Activated CD4-positive, alpha-beta T cell treated with anti-CD3 and anti-CD28 coated beads, Interleukin-2, Interleukin-6, amounts not matched to agents 100 ng/mL and 50 ng/mL, durations not matched to agents 16 hours and 8 hours (primary cell): ENCODE measurements around the gene DIS3L2.

ENCODE experiments used
- DNase-seq: peaks from one replicate; pipeline ENCODE4 v3.0.0-alpha.2; 2020

Gene DIS3L2

DNA sequence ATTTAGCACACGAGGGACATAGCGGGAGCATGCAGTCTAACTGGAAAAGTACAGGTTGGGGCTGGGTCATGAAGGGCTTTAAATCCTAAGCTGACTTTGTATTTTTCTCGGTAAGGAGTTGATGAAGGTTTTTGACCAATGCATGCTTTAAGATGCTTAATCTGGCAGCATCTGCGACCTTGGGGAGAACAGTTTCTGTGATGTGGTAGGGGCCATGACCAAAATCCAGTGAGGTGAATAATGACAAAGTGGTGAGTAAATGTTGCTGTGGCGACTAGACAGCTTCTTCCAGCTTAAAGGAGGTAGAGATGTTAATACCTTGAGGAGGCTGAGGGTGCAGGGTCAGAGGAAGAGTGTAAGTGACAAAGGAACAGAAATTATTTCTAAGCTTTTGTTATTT is 242.4 kb downstream of the DIS3L2 start:
- DNase-seq, result no peak

DNA sequence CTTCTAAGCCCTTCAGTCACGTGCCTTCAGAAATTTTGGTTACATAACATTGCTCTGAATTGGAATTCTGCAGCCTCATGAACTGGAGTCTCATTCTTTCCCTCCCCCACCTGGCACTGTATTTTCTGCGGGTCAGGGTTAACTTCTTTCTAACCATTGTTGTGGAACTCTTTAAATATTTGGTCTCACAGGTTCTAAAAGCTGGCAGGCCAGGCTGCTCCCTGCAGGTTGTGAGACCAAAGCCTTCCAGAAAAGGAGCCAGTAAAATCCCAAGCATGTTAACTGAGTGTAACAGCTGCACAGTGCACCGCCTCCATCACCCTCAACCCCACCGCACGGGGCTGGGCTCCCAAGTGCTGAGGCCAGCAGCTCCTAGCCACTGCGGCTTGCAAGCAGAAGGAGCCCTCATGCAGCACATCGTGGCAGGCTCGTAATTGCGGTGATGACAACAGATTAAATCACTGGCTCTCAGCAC is 243.0 kb downstream of the DIS3L2 start:
- no peak for DNase-seq

DNA sequence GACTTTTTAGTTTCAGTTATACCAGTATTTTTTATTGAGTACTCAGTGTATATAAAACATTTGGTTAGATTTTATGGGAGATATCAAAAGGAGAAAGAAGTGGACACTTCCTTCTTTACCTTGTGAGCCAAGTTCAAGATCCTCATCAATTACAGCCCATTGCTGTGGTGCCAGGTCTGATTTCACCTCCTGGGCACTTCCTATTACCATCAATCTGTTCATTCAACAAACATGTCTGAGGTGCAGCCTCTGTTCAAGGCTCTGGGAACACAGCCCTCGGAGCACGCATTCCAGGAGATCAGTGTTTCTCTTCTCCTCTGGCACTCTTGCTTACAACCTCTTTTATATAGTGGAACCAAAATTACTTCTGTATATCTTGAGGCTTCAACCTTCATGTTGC is 245.7 kb downstream of the DIS3L2 start:
- DNase-seq, result no peak

DNA sequence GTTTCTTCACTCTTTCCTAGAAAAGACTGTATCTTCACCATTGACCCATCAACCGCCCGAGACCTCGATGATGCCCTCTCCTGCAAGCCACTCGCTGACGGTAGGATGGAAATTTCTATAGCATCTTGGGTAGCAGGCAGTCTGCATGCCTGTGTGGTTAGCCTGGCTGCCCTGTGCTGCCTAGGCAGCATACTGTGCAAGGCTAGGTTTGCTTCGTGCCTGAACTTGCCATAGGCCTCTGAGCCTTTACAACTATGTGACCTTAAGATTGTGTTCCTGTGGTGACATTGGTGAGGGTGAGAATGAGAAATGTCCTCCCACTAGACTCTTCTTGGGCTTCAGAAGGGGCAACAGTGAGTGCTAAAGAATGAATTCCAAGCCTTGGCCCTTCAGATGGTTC is 248.8 kb downstream of the DIS3L2 start:
- no peak for DNase-seq

DNA sequence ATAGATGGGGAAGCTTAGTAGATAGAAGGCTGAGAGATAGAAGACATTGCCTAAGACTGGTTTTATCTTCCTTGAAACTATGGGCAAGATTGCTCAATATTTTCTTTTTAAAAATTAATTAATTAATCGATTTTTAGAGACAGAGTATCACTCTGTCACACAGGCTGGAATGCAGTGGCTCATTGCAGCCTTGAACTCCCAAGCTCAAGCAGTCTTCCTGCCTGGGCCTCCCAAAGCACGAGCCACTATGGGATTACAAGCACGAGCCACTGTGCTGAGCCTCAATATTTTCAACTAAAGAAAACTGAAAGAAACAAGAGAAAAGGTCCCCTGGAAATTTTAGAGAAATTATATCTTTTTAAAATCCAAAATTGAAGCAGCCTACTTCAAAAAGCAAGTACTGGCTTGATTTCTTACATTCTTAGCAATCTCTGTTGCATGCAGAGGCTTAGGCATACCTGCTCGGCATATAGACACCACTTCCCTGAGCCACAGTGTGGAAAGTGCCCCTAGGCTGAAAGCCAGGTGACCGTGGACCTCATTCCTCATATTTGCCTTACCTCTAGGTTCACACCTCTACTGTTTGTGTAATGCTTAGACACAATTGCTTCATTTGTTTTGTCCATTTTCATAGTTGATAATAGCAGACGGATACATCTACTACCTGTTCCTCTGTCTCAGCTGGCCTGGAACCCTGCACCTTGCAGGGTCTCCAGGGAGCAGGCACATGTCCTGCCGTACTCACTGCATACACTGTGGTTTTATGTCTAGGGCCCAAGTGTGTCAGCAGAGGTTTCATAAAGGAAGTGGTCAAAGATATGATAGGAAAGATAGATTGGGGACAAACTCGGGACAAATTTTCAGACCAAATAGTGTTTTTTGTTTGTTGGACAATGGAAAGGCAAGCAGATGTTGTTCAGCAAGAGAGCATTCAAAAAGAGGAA is 250.5 kb downstream of the DIS3L2 start:
- no peak for DNase-seq

DNA sequence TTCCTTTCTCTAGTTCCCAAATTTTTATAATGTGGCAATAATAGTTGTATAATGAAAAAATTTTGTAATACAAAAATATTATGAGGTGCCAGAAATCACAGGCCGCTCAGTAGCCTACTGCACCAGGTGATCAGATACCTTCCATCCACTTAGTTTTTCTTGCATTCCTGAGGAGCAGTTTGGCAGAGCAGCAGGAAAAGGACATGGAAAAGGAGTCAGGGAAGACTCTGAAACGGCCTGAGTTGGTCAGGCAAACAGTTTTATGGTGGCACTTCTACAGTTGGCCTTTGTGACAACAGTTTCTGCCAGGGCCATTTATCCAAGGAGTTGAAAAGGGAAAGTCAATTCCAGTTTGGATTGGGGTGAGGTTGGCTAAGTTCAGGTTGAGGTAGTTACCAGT is 251.7 kb downstream of the DIS3L2 start:
- no peak for DNase-seq

DNA sequence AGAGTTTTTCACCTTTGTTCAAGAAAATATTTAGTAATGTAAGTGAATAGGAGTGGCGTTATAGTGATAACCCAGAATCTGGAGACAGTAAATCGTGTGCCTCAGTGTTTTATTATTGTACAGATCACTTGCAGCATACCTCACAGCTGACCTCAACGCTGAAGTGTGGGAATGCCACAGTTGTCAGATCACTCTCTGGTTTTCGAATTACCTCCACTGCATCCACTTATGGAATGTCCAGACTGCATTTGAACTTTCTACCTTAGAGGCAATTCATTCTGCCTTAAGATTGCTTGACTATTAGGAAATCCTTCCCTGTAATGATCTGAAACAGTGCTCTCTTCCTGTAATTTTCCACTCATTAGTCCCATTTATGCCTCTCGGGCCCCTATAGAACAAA is 252.5 kb downstream of the DIS3L2 start:
- DNase-seq, result no peak

DNA sequence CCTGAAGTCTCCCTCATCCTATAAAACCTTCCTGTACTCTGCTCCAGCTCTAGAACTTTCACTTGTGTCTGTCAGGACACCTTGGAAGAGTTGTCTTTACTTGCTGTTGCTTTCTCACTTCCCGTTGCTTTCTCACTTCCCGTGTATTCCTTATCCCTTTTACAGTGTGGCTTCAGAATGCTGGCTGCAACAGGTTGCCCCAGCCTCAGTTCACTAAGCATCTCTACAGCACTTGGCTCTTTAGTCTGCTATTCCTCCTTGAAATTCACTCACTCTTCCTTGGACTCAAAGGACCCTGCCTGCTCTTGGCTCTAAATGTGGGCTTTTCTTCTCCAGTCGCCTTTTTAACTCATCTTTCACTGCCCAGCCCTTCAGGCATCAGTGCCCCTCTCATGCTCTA is 254.5 kb downstream of the DIS3L2 start:
- no peak for DNase-seq

DNA sequence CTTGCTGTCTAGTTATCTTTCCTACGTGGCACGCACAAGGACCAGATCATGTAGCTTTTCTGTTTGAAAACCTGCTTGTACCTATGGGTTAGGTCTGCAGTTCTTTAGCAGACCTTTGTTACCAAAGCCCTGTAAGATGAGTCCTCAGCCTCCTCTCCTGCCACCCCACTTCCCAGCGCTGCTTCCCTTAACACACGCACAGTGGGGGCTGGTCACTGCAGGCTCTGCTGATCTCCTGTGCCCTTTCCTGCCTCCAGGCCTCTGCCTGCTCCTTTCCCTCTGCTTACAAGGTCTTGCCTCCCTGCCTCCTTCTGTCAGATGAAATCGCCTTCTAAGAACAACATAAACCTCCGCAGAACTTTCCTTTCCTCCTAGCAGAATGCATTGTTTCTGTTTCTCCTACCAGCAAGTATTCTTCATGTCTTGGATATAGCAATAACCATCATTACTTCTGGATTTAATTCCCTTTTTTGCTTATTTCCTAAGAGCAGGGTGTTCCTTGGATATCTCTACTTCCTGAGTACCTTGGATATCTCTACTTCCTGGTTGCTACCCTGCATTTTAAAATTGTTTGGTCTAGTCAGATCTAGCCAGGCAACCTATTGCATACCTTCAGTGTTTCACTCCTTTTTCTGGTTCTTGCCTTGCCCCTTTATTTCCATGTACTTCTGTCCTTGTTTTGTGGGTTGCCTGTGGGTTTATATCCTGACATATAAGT is 257.4 kb downstream of the DIS3L2 start:
- no peak for DNase-seq

DNA sequence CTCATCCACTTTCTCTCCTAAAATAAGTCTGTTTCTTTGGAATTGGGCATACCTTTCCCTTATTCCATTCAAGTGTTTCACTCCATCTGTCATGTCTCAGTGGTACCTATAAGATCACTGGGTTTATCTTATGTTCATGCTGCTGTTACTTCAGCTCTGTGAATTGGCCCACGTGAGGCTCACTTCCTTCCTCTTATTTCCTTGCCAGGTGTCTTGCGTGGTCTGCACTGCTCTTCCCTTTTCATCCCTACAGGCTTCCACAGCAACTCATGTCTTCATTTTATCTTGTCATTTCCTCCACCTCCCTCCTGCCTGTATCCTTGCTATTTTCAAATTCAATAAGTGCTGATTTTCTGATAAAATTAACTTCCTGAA is 258.0 kb downstream of the DIS3L2 start:
- DNase-seq, result no peak

DNA sequence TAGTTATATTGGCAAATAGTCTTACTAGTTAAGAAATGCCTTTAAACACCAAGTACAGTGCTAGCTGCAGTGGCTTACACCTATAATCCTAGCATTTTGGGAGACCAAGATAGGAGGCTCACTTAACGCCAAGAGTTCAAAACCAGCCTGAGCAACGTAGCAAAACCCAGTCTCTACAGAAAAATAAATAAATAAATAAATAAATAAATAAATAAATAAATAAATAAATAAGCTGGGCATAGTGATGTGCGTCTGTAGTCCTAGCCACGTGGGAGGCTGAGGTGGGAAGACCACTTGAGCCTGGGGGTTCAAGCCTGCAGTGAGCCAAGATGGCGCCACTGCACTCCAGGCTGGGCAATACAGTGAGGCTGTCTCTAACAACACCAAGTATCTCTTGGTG is 258.4 kb downstream of the DIS3L2 start:
- no peak for DNase-seq

DNA sequence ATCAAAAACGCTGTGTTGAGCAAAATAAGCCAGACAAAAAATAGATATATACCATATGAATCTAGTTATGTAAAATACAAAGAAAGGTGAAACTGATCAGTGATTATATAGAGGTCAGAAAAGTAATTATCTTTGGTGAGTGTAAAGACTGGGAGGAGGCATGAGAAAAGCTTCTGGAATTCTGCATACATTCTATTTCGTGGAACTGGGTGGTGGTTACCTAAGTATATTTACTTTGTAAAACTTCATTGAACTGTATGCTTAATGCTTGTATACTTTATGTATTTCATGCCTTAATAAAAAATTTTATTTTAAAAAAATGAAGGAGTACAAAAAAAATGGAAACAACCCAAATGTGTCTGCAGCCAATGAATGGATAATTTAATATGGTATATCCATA is 263.9 kb downstream of the DIS3L2 start:
- no peak for DNase-seq

DNA sequence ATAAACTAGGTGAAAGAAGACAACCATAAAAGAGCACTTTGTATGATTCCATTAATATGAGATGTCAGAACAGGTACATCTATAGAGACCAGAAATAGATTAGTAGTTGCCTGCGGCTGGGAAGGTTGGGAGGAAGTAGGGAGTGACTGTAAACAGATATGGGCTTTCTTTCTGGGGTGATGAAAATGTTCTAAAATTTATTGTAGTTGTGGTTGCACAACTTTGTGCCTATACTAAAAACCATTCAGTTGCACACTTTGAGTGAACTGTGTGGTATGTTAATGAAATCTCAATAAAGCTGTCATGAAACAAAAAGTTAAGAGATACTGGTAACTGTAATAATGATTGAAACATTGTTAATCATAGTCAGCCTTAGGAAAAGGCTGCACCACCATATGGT is 264.4 kb downstream of the DIS3L2 start:
- DNase-seq, result no peak

DNA sequence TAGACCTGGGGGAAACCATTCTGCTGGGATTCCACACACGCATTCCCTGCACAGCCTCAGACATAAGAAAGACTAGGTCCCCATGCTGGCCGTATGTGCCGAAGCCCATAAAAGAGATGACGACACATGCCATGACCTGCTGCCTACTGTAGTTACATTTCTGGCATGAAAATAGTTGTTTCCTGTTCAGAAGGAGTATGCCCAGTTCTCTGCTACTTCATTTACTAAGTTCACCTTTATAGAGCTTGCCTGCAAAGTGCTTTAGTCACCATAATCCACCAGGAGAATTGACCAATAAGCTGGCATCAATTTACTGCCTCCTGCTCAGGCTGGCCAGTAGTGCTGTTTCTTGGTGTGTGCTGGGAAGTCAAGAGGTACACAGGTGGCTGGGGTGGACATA is 266.8 kb downstream of the DIS3L2 start:
- no peak for DNase-seq

DNA sequence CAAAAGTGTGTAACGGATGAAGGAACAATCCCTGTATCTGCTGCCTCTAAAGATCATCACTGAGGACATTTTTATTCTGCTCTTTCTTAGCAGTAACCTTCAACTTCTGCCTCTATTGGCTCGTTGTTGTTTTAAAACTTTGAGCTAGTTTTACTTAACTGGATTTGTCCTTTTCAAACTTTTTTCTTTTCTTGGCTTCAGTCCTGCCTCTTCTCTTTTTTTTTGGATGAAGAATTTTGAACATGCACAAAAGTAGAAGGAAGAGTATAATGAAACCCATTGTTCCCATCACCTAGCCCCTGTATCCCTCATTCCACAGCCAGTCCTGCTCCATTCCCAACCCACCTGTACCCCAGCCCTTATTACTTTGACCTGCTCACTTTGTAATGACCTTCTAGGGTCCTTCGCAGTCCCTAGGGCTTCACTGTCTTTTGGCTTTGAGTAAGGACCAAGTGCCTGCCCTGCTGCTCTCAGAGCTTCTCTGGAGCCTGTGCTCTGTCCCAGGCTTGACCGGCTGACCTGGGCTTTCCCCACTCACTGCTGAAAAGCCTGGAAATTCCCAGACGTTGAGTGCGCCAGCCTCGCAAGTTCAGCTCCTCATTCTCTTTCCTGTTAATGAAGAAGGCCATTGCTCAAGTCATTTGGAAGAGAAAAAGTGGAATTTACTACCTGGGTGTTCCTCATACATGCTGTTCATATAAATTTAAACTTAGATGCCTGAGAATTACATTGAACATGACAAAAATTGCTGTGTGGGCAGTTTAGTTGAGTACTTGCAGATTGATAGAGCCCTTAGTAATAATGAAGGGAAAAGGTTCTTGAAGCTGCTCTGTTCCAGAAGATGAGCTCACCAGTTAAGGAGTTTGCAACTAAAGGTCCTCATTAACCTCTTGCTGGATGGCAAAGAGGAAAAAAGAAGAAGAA is 267.7 kb downstream of the DIS3L2 start:
- no peak for DNase-seq

DNA sequence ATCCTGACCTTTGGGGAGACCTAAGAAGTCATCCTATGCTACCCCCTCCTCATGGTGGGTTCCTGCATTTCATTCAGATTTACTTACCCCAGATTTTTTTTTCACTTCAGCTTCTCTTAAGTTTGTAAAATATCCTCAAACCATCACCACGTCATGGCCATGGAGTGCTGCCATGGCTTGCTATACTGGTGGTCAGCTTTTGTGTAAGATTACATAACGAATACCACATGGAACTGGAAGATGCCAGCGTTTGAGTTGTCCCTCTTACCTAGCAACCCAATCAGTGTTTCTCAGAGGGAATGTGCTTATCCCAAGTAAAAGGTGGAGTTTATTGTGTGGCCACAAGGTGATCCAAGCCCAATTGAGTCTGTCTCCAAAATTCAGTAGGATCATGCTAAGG is 268.4 kb downstream of the DIS3L2 start:
- DNase-seq, result no peak

DNA sequence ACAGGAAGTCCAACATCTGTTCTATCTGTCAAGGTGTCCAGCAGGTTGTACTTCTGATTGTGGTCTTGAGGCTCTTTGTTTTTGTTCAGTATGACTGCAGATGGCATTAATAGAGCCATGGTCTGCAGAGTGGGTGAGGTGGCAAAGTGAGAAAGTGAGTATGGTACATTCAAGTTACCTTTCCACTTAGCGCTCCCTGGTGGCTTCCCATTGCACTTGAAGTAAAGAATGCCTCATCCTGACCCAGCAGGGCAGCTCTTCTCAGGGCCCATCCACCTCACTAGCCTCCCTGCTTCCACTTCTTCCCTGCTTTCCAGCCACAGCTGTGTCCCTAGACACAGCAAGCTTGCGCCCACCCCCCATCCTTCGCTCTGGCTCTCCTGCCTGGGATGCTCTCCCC is 269.0 kb downstream of the DIS3L2 start:
- DNase-seq, result peak; percentile 21

DNA sequence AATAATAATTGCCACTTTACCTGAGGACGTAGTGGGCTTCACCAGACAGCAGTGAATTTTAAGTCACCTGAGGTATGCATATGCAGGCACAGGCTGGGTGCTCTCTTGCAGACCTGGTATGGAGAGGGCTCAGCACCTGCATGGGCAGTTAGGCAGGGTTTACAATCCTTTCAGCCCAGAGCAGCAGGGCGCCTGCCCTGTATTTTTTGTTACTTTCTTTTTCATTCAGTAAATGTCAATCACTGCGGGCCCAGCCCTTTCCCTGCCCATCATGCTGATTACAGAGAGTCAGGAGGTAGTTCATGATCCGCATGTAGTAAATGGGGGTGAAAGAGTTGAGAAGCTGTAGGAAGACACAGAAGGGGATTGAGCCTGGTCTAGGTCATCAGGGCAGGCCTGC is 270.0 kb downstream of the DIS3L2 start:
- no peak for DNase-seq

DNA sequence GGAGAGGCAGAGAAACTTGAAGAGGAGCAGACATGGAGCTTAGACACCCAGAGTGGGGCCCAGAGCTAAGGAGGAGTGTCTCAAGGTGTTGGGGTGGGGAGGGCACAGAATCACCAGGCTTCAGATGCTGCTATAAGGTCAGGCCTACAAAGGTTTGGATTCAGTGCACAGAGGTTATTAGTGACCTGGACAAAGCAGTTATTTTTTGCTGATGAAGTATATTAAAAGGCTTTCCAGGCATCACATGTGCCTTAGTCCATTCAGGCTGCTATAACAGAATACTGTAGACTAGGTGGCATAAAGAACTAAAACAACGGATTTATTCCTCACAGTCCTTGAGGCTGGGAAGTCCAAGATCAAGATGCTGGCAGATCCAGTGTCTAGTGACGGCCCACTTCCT is 271.4 kb downstream of the DIS3L2 start:
- DNase-seq, result no peak

DNA sequence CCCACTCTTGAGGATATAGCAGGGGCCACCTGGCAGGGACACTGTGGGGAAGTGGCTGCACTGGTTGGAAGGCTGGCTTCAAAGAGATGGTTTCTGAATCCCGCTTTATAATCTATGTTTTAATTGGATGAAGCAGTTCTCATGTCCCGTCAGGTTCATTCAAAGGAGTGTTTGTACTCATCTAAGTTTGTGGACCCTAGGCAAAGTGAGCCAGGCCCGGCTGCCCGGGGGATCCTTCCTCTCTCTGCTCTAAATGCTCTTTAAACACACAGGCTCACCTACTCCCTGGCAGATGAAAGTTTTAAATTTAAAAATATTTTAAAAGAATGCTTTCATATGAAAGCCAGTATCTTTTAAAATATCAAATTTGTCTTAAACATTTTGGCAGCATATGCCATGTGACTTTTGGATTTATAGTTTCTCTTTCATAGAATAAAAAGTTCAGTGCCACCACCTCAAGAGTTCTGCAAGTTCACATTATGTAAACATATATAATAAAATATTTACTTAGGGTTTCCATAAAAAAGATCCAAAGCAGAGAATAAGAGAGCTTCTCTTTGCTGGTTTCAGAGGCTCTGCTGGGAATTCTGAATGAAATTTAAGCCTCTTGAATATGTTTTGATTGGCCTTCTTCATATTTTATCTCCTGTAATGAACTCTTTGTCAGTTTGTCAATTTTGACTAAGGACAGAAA is 273.6 kb downstream of the DIS3L2 start:
- DNase-seq, result no peak

DNA sequence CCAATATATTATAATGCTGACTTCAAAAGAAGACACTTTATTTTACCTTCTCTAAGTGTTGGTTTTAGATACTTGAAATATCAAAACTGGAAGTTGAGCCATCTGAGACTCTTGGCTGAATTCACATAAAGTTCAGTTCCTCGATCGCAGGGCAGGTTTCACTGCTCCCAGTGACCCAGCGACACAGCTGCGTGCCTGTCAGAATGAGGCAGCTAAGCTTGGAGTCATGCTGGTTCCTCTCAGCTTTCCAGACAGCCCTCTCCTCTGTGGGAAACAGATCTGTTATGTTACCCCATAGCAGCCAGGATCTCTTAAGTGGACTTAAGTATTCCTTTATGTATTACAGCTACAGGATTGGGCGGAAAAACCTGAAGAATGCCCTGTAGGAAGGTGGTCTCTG is 274.2 kb downstream of the DIS3L2 start:
- no peak for DNase-seq

DNA sequence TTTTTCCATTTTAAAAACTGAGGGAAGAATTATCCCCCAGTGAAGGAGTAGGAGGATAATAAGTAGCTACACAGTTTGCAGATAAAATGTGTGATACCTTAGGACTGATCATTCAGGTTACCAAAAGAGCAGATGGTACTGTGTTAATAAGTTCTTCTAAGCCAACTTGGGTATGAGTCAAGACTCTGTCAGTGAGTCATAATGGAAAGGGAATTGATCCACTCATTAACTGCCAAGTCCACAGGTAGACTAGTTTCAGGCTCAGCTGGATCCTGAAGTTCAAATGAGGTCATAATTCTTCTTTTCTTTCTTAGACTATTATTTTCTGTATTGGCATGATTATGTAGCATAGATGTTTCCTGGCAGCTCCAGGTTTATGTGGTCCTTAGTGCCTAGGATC is 274.7 kb downstream of the DIS3L2 start:
- DNase-seq, result peak; percentile 33

DNA sequence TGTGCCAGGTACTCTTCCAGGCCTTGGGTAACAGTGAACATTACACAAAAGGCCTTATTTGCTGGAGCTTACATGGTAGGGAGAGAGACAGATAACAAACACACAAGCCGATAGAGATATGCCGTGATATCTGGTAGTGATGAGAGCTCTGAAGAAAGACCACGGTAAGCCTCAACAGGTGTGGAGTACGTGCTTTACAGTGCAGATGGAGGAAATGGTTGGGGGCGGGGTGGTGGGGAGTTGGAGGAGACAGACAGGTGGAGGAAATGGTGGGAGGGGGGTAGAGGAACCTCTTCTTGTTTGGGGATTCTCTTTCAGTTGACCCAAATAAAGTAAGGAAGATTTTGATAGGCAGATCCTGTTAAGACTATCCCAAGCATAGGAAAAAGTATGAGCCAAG is 276.0 kb downstream of the DIS3L2 start:
- no peak for DNase-seq
